HG02610 (cell line): ENCODE measurements around the gene SNW1.
"Not testable (repeated sequence)": the region's sequence is repeated elsewhere in the genome, so short reads cannot be mapped to it uniquely, and the experiment has no call there.

Source experiments
- ATAC-seq: cut with Tn5 transposase; IDR thresholded peaks from one replicate; pipeline ENCODE4 v1.9.1; 2021; ENCODE audit warnings: mild to moderate bottlenecking, moderate library complexity; ENCODE audit not compliant: unreplicated experiment

Gene SNW1

GRCh38 chr14:77760381-77761204 lies at the start of gene SNW1:
Gene SNW1, minus strand, starts transcription at chr14:77761156. Its CDS starts 29 bp downstream, at chr14:77761127.
- ATAC-seq = peak; percentile 92

GRCh38 chr14:77809011-77809410 lies 48.1 kb upstream of the SNW1 start:
- ATAC-seq = no peak

- no peak for ATAC-seq
Observed at GRCh38 chr14:77808250-77808649, 47.3 kb upstream of the SNW1 start.

GRCh38 chr14:77805706-77806105 lies 44.8 kb upstream of the SNW1 start:
- no peak for ATAC-seq

GRCh38 chr14:77804592-77804991 lies 43.6 kb upstream of the SNW1 start:
- ATAC-seq = no peak

- no peak for ATAC-seq
Observed at GRCh38 chr14:77800814-77801213, 39.9 kb upstream of the SNW1 start.

GRCh38 chr14:77799863-77800730 lies 39.1 kb upstream of the SNW1 start, which contains the start of gene ADCK1:
Gene ADCK1, plus strand, starts transcription at chr14:77800109. Its CDS starts 18,870 bp downstream, at chr14:77818979.
- ATAC-seq = peak; percentile 95

GRCh38 chr14:77799456-77799855 lies 38.5 kb upstream of the SNW1 start:
- ATAC-seq = not testable (repeated sequence)

GRCh38 chr14:77794357-77794756 lies 33.4 kb upstream of the SNW1 start:
- ATAC-seq = no peak

- ATAC-seq = not testable (repeated sequence)
Observed at GRCh38 chr14:77793255-77793654, 32.3 kb upstream of the SNW1 start.

GRCh38 chr14:77791225-77791600 lies 30.3 kb upstream of the SNW1 start:
- no peak for ATAC-seq

- ATAC-seq = no peak
Observed at GRCh38 chr14:77790566-77791224, 29.7 kb upstream of the SNW1 start.

GRCh38 chr14:77786148-77786547 lies 25.2 kb upstream of the SNW1 start:
- no peak for ATAC-seq

- no peak for ATAC-seq
Observed at GRCh38 chr14:77782202-77782601, 21.2 kb upstream of the SNW1 start.

- not testable (repeated sequence) for ATAC-seq
Observed at GRCh38 chr14:77773966-77774365, 13.0 kb upstream of the SNW1 start.

- ATAC-seq = not testable (repeated sequence)
Observed at GRCh38 chr14:77768442-77769069, 7.6 kb upstream of the SNW1 start.

GRCh38 chr14:77763978-77764377 lies 3.0 kb upstream of the SNW1 start:
- ATAC-seq = no peak

GRCh38 chr14:77763316-77763715 lies 2.4 kb upstream of the SNW1 start:
- ATAC-seq = no peak

GRCh38 chr14:77761205-77761931 lies 412 bp upstream of the SNW1 start:
- peak; percentile 10 for ATAC-seq
